Spleen (tissue), 11 donors: ENCODE results near the gene INPP4B. TPM values are rescaled to one million over a fixed set of nuclear protein-coding genes. Genes with fewer than 3 reads are reported as not detected.

Experiments used
- DNase-seq: peaks from one replicate; pipeline ENCODE4 v3.0.0-alpha.2; 2020
- H3K27ac ChIP-seq, 8 donors: fragments of 200-600 bp; sonication (generic) in 7 of 8; 1 replicate in 4 of 8; 2 replicates in 4 of 8; pipeline versions ENCODE4 v1.5.0 to v1.8.0; 2016 to 2021; ENCODE audit warnings: inconsistent platforms in 4 of 8, mild to moderate bottlenecking in 4 of 8, moderate library complexity in 1 of 8
- H3K27me3 ChIP-seq, 7 donors: fragments of 200-600 bp; sonication (generic) in 6 of 7; replicated peaks in 1 of 7; 1 replicate in 4 of 7; 2 replicates in 3 of 7; pipeline versions ENCODE4 v1.5.0 to v1.8.0; 2016 to 2021; ENCODE audit warnings: inconsistent platforms in 3 of 7, mild to moderate bottlenecking in 1 of 7
- H3K36me3 ChIP-seq, 6 donors: fragments of 200-600 bp; sonication (generic) in 5 of 6; 1 replicate in 4 of 6; 2 replicates in 2 of 6; pipeline versions ENCODE4 v1.5.0 to v1.8.0; 2016 to 2021; ENCODE audit warnings: inconsistent platforms in 2 of 6
- H3K4me1 ChIP-seq, 6 donors: fragments of 200-600 bp; sonication (generic) in 5 of 6; 1 replicate in 3 of 6; 2 replicates in 3 of 6; pipeline versions ENCODE4 v1.5.0 to v1.8.0; 2016 to 2021; ENCODE audit warnings: inconsistent platforms in 3 of 6
- H3K4me3 ChIP-seq, 8 donors: fragments of 200-600 bp; sonication (generic) in 7 of 8; 1 replicate in 4 of 8; 2 replicates in 4 of 8; pipeline versions ENCODE4 v1.5.0 to v1.8.0; 2016 to 2021; ENCODE audit warnings: inconsistent platforms in 4 of 8, mild to moderate bottlenecking in 4 of 8, moderate library complexity in 2 of 8
- H3K9me3 ChIP-seq, 8 donors: fragments of 200-600 bp; sonication (generic) in 7 of 8; 1 replicate in 4 of 8; 2 replicates in 4 of 8; pipeline versions ENCODE4 v1.5.0 to v1.8.0; 2016 to 2021; ENCODE audit warnings: inconsistent platforms in 4 of 8
- POLR2A ChIP-seq, 3 donors: fragments of 450-650 bp; IDR thresholded peaks; one replicate each; pipeline ENCODE4 v1.5.1; 2017; ENCODE audit warnings: antibody characterized with exemption in 3 of 3, mild to moderate bottlenecking in 1 of 3
- POLR2AphosphoS5 ChIP-seq, 3 donors: sonication (generic); formaldehyde crosslinking; IDR thresholded peaks; one replicate each; pipeline ENCODE4 v1.5.1; 2017; ENCODE audit warnings: antibody characterized with exemption in 3 of 3
- WGBS, 5 donors: extraction: QIAGEN DNeasy Blood & Tissue Kit in 3 of 5; methylation state at CpG; one replicate each; pipeline versions ENCODE4 v1.1.5 to v1.1.7; 2013 to 2018; 5-methylcytosine and 5-hydroxymethylcytosine counted together
- intact Hi-C: fragments of 100-400 bp; cut with DNase I; formaldehyde crosslinking; loops from one replicate; pipeline ENCODE4 v1.15.0; 2023; ENCODE audit warnings: low total_unique reads
- polyA plus RNA-seq, 3 donors: library from polyadenylated mRNA; stranded (reverse); fragments of 200-250 nt; gene quantifications; one replicate each; pipeline ENCODE4 v1.2.1, GENCODE V29; 2013
- total RNA-seq, 7 donors: library from RNA; depleted of rRNA in 3 of 7; stranded (reverse); fragments of >200 nt in 3 of 7; fragmentation: NEBNext Ultra II Directional in 4 of 7; extraction: Animal tissue kit (Norgen Biotek cat#: 25700) in 4 of 7; gene quantifications; one replicate each; pipeline versions ENCODE4 v1.1.0 to v1.2.1, GENCODE V29; 2016 to 2021
- TF ChIP-seq, protein P1 (sequence below), 11 experiments: fragments of 200-600 bp in 7 of 11; fragments of 450-650 bp in 4 of 11; sonication (generic) in 4 of 11; IDR thresholded peaks in 8 of 11; conservative IDR thresholded peaks in 3 of 11; 1 replicate in 7 of 11; 2 replicates in 4 of 11; pipeline versions ENCODE4 v1.4.0 to v1.8.0; 2016 to 2021; ENCODE audit warnings: antibody characterized with exemption in 11 of 11, inconsistent platforms in 4 of 11, mild to moderate bottlenecking in 1 of 11
- donor health status: healthy with polysubstance abuse.
- donor health status: DM: no; HTN: no; CAD: no; lungs with moderate emphysema.
- donor health status: DM: no; HTN: no; CAD: no.
- donor health status: Bipolar disorder and iron deficiency.
- donor health status: healthy.
- donor health status: DM: no; HTN: no; CAD: no.
- donor health status: DM: yes; HTN: yes; CAD: no.

Gene INPP4B
- total and polyA plus RNA-seq, 10 donors = 0.78 to 31.6 (median 26.8) TPM

DNA sequence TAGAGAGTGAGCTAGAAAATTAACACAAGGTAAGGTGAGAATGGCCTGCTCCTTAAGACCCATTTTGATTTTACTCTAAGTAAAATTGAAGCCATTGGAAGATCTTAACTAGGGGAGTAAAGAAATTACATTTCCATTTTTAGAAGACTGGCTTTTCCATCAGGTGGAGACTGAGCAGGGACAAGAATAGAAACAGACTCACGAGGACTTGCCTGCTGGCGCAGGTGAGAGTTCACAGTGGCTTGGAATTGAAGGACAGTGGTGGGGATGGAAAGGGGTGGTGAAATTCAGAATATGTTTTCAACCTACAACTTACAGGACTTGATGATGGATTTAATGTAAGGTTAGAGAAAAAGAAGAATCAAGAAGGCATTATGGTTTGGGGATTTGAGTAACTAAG is 427.4 kb downstream of the INPP4B start:
- intact Hi-C loops = no loop called here
- H3K9me3 ChIP-seq = no peaks in the 10 kb centered on the region
- peaks cover 0 to 6% (median 0%) of the 10 kb centered on the region in 6 donors for H3K4me1 ChIP-seq
- WGBS, 5 donors = 89 to 96% (median 92%) methylated on average over 2 of the region's 2 CpGs
- H3K36me3 ChIP-seq = no peaks in the 10 kb centered on the region
- no peaks in the 10 kb centered on the region for H3K27me3 ChIP-seq
- no peak overlapping the region for H3K27ac ChIP-seq
- no peak overlapping the region for H3K4me3 ChIP-seq
- no peak for DNase-seq
- TF ChIP-seq POLR2A (IDR thresholded peaks at IDR 0.05) = no peak
- no peak for TF ChIP-seq POLR2AphosphoS5 (IDR thresholded peaks at IDR 0.05)
- TF ChIP-seq, protein P1, sequence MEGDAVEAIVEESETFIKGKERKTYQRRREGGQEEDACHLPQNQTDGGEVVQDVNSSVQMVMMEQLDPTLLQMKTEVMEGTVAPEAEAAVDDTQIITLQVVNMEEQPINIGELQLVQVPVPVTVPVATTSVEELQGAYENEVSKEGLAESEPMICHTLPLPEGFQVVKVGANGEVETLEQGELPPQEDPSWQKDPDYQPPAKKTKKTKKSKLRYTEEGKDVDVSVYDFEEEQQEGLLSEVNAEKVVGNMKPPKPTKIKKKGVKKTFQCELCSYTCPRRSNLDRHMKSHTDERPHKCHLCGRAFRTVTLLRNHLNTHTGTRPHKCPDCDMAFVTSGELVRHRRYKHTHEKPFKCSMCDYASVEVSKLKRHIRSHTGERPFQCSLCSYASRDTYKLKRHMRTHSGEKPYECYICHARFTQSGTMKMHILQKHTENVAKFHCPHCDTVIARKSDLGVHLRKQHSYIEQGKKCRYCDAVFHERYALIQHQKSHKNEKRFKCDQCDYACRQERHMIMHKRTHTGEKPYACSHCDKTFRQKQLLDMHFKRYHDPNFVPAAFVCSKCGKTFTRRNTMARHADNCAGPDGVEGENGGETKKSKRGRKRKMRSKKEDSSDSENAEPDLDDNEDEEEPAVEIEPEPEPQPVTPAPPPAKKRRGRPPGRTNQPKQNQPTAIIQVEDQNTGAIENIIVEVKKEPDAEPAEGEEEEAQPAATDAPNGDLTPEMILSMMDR (IDR thresholded peaks at IDR 0.05 in 8 of 11, conservative IDR thresholded peaks at IDR 0.05 in 3 of 11) = no peak

DNA sequence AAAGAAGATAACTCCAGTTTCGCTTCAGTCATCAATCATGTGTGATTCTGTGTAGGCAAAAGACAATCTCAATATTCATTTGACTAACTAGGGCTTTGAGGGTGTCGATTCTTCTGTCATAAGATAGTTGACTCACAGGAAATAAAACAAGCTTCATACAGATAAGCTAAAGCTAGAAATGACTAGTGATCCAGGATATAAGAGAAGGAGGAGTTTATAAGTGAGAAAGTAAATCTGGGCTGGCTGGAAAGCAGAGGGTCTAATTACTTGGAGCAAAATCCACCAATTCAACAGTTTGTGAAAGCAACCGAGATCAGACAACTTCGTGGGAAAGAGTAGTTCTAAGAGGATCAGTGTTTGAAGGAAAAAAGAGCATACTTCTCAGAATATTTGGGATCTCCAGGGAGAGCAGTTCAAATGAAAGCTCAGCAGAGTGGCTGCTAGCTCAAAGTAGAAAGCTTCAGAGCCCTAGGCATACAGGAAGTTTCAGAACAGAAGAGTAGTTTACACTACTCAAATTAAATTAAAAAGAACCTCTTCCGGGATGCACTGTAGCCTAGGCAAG is 429.3 kb downstream of the INPP4B start:
- TF ChIP-seq, protein P1 (IDR thresholded peaks at IDR 0.05 in 8 of 11, conservative IDR thresholded peaks at IDR 0.05 in 3 of 11) = no peak
- TF ChIP-seq POLR2AphosphoS5 (IDR thresholded peaks at IDR 0.05) = no peak
- no peak for TF ChIP-seq POLR2A (IDR thresholded peaks at IDR 0.05)
- intact Hi-C loops = no loop called here
- Histone ChIP-seq H3K4me1 (peaks cover 0 to 6% (median 0%) of the 10 kb centered on the region in 6 donors), H3K4me3 (no peak overlapping the region), H3K27me3 (no peaks in the 10 kb centered on the region), H3K9me3 (no peaks in the 10 kb centered on the region), H3K36me3 (no peaks in the 10 kb centered on the region), H3K27ac (peak overlapping the region in 7 of 8 donors; percentile 39 to 70 (median 60))
- DNase-seq = no peak
- WGBS, 5 donors = 52 to 65% (median 62%) methylated on average over 5 of the region's 5 CpGs

DNA sequence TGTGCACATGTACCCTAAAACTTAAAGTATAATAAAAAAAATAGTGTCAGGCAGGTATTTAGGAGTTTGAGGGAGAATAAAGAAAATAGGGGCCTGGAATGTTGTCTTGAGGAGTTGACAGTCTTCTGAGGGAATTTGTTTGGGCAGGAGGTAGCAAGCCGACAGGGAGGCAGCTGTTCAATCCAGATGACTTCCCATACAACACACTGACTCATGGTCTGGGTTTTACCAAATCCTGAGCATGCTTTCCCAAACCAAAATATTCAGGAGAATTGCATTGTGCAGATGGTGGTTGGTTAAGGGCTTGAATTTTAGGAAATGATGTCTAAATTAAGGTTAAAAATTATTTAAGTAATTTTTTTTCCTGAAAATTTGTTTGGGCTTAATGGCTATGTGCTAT is 430.0 kb downstream of the INPP4B start:
- no peak for TF ChIP-seq POLR2A (IDR thresholded peaks at IDR 0.05)
- TF ChIP-seq POLR2AphosphoS5 (IDR thresholded peaks at IDR 0.05) = no peak
- TF ChIP-seq, protein P1 (IDR thresholded peaks at IDR 0.05 in 8 of 11, conservative IDR thresholded peaks at IDR 0.05 in 3 of 11) = no peak
- Histone ChIP-seq H3K4me3 (no peak overlapping the region), H3K27ac (peak overlapping the region in 6 of 8 donors; percentile 39 to 70 (median 60)), H3K9me3 (no peaks in the 10 kb centered on the region), H3K36me3 (no peaks in the 10 kb centered on the region), H3K27me3 (no peaks in the 10 kb centered on the region), H3K4me1 (peaks cover 0 to 6% (median 0%) of the 10 kb centered on the region in 6 donors)
- no peak for DNase-seq
- intact Hi-C loops = no loop called here
- WGBS, 5 donors = 80 to 100% (median 85%) methylated on average over 1 of the region's 1 CpG

DNA sequence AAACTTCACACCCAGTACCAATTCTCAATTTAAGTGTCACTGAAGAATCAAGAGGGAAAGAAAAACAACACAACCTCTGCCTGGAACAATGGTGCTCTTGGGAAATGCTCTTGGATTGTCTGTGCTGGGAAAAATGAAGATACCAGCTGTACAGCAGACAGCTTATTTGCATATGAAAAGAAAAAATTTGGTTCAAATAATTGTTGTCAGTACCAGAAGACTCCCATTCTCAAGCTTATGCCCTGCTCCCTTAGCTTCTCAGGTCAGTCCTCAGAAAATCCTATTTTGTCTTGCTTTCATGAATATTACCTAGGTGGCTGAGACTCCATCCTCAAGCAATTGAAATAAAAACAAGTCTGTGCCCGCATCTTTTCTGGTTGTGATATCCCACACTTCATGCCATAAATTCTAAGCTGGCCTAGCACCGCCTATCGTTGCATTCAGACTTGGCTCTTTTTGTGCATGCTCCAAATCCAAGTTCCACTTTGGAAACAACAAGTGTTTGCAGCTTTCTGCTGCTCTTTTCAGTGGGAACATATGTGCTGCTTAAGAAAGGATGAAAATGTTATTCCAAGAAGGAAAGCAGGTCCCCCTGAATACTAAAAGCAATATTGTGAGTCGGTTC is 431.6 kb downstream of the INPP4B start:
- Histone ChIP-seq H3K27ac (no peak overlapping the region), H3K4me1 (peaks cover 0 to 6% (median 0%) of the 10 kb centered on the region in 6 donors), H3K4me3 (no peak overlapping the region), H3K27me3 (no peaks in the 10 kb centered on the region), H3K36me3 (no peaks in the 10 kb centered on the region), H3K9me3 (no peaks in the 10 kb centered on the region)
- intact Hi-C loops = no loop called here
- DNase-seq = no peak
- TF ChIP-seq, protein P1 (IDR thresholded peaks at IDR 0.05 in 8 of 11, conservative IDR thresholded peaks at IDR 0.05 in 3 of 11) = no peak
- no peak for TF ChIP-seq POLR2AphosphoS5 (IDR thresholded peaks at IDR 0.05)
- no peak for TF ChIP-seq POLR2A (IDR thresholded peaks at IDR 0.05)
- WGBS, 5 donors = 84 to 96% (median 90%) methylated on average over 4 of the region's 4 CpGs
